ENCODE results near the gene CEMIP2. TPM values are rescaled to one million over a fixed set of nuclear protein-coding genes. Genes with fewer than 3 reads are reported as not detected.
A peak's percentile ranks its signal among the peaks of the same experiment; 100 is the strongest.

Gene CEMIP2
- total RNA-seq, 4 donors from 2014 or later = 10.6 to 29.9 (median 14.7) TPM

GRCh38 chr9:71637926-71638325, 130.4 kb downstream of the CEMIP2 start:
- DNase-seq (no peak), ATAC-seq (no peak)
- no peak for TF ChIP-seq POLR2A (IDR thresholded peaks at IDR 0.05)
- TF ChIP-seq, protein P1, sequence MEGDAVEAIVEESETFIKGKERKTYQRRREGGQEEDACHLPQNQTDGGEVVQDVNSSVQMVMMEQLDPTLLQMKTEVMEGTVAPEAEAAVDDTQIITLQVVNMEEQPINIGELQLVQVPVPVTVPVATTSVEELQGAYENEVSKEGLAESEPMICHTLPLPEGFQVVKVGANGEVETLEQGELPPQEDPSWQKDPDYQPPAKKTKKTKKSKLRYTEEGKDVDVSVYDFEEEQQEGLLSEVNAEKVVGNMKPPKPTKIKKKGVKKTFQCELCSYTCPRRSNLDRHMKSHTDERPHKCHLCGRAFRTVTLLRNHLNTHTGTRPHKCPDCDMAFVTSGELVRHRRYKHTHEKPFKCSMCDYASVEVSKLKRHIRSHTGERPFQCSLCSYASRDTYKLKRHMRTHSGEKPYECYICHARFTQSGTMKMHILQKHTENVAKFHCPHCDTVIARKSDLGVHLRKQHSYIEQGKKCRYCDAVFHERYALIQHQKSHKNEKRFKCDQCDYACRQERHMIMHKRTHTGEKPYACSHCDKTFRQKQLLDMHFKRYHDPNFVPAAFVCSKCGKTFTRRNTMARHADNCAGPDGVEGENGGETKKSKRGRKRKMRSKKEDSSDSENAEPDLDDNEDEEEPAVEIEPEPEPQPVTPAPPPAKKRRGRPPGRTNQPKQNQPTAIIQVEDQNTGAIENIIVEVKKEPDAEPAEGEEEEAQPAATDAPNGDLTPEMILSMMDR (IDR thresholded peaks at IDR 0.05 in 4 of 5, conservative IDR thresholded peaks at IDR 0.05 in 1 of 5) = no peak
- intact Hi-C loops (cut with DNase I; ENCODE audit: low total_unique reads) (no loop called here), in situ Hi-C loops (cut with MboI; ENCODE audit: low sequenced_read_pairs in 4 of 4) (no loop called here)
- H3K4me1 ChIP-seq = peaks cover 0 to 11% of the 10 kb centered on the region in 2 donors
- no peaks in the 10 kb centered on the region for H3K9me3 ChIP-seq
- no peak overlapping the region for H3K4me3 ChIP-seq
- no peaks in the 10 kb centered on the region for H3K36me3 ChIP-seq
- peak overlapping the region; percentile 3 to 64 (median 34) for H3K27ac ChIP-seq
- H3K27me3 ChIP-seq = no peaks in the 10 kb centered on the region

DNA sequence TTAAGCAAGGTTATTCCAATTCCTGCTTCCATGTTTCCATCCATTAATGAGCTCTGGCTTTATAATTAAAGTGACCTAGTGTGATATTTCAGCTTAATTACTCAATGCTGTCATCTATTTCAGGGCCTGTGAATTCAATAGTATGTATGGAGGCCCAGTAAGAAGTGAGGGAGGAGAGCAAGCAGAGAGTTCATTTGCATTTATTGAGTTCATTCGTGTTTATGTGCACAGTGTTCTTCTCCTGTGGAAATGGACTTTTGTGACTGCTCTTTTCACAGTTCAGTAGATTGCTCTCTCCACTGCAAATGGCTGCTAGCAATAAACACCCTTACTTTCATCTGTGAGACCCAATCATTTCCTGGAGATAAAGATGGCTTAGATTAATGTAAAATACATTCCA, 130.9 kb downstream of the CEMIP2 start:
- Histone ChIP-seq H3K4me3 (no peak overlapping the region), H3K27ac (peak overlapping the region in 1 of 4 donors; percentile 64), H3K9me3 (no peaks in the 10 kb centered on the region), H3K4me1 (peaks cover 0 to 11% of the 10 kb centered on the region in 2 donors), H3K27me3 (no peaks in the 10 kb centered on the region), H3K36me3 (no peaks in the 10 kb centered on the region)
- no peak for TF ChIP-seq POLR2A (IDR thresholded peaks at IDR 0.05)
- TF ChIP-seq, protein P1 (IDR thresholded peaks at IDR 0.05 in 4 of 5, conservative IDR thresholded peaks at IDR 0.05 in 1 of 5) = no peak
- ATAC-seq (no peak), DNase-seq (no peak)
- in situ Hi-C loops (cut with MboI; ENCODE audit: low sequenced_read_pairs in 4 of 4) (no loop called here), intact Hi-C loops (cut with DNase I; ENCODE audit: low total_unique reads) (no loop called here)

DNA sequence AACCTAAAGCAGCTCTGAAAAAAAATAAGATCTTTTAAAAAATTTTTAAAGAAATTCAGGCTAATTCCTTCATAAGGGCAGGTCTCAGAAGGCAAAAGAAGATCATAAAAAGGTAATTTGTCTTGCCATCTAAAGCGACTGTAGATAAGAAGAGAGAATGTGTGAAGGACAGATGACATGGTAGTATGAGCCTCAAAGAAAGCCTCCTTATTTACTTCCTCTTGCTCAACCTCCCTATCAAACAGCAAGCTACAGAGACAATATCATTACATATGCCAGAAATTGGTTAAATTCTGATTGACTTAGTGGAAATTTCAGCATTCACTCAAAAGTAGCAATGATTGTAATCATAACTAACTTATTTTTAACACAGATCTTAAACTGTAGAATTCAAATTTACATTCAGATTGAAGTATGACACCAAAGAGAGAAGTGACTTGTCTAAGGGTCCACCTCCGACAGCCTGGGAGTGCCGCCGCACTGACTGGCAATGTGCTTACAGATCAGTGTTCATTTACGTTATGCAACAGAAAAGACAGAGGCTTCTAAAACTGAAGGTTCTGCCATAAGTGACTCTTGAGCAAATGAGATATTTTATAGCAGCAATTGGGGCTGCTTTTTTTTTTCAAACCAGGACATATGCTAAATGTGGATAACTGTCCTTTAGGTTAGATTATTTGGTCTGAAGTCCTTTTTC, 132.0 kb downstream of the CEMIP2 start:
- peaks cover 0 to 11% of the 10 kb centered on the region in 2 donors for H3K4me1 ChIP-seq
- H3K4me3 ChIP-seq = no peak overlapping the region
- TF ChIP-seq POLR2A (IDR thresholded peaks at IDR 0.05) = no peak
- TF ChIP-seq, protein P1 (IDR thresholded peaks at IDR 0.05 in 4 of 5, conservative IDR thresholded peaks at IDR 0.05 in 1 of 5) = no peak
- H3K27ac ChIP-seq = no peak overlapping the region
- DNase-seq (no peak), ATAC-seq (no peak)
- intact Hi-C loops (cut with DNase I; ENCODE audit: low total_unique reads) = no loop called here
- H3K36me3 ChIP-seq = no peaks in the 10 kb centered on the region
- in situ Hi-C loops (cut with MboI; ENCODE audit: low sequenced_read_pairs in 4 of 4) = no loop called here
- H3K9me3 ChIP-seq = no peaks in the 10 kb centered on the region
- H3K27me3 ChIP-seq = no peaks in the 10 kb centered on the region

DNA sequence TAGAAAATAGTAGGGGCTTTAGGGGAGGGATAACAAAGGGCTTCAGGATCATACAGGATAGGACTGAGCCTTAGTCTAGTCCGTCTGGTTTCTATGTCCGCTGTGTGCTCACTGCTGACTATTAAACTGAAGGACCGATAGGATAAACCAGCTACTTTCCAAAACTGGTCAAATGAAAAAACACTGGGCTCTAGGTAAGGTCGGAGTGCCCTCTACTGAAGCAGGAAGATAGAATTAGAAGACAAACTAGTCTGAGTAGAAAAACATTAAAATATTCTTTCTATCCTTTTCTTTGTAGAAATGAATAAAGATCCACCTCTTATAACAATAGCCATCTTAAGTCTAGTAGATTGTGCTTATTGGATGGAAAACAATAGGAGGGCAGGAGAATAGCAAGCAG, 133.6 kb downstream of the CEMIP2 start:
- Histone ChIP-seq H3K4me1 (peaks cover 0 to 12% of the 10 kb centered on the region in 2 donors), H3K27ac (no peak overlapping the region), H3K36me3 (no peaks in the 10 kb centered on the region), H3K9me3 (no peaks in the 10 kb centered on the region), H3K4me3 (no peak overlapping the region), H3K27me3 (no peaks in the 10 kb centered on the region)
- in situ Hi-C loops (cut with MboI; ENCODE audit: low sequenced_read_pairs in 4 of 4) = no loop called here
- ATAC-seq = no peak
- TF ChIP-seq, protein P1 (IDR thresholded peaks at IDR 0.05 in 4 of 5, conservative IDR thresholded peaks at IDR 0.05 in 1 of 5) = no peak
- no peak for TF ChIP-seq POLR2A (IDR thresholded peaks at IDR 0.05)
- DNase-seq = no peak
- intact Hi-C loops (cut with DNase I; ENCODE audit: low total_unique reads) = no loop called here

Other genes starting within 250 kb of the CEMIP2 start
- gene ABHD17B, start 142.7 kb upstream of the CEMIP2 start, total RNA-seq = 10 to 100 TPM; 20.7 to 35.0 (median 27.0) TPM
- gene C9orf85, start 143.1 kb upstream of the CEMIP2 start, total RNA-seq = 1 to 10 TPM; 1.7 to 9.6 (median 6.3) TPM